GM06990 (cell line): ENCODE results near the gene B4GALT5.

Experiments
- DNase-seq: peaks from one replicate; pipeline ENCODE4 v3.0.0-alpha.2; 2011; ENCODE audit not compliant: insufficient read length; ENCODE audit errors: extremely low read depth
- H3K27me3 ChIP-seq: replicated peaks from 2 replicates; pipeline ENCODE4 v1.6.0; 2011; ENCODE audit warnings: low read length; ENCODE audit not compliant: control insufficient read depth, insufficient read depth
- H3K36me3 ChIP-seq: 2 replicates; pipeline ENCODE4 v1.5.1; 2011; ENCODE audit warnings: low read length; ENCODE audit not compliant: control insufficient read depth, insufficient read depth
- H3K4me3 ChIP-seq: replicated peaks from 2 replicates; pipeline ENCODE4 v1.5.1; 2011; ENCODE audit warnings: low read depth, mild to moderate bottlenecking, control low read depth, low read length
- TF ChIP-seq, protein P1 (sequence below): IDR thresholded peaks from 2 replicates; pipeline ENCODE4 v1.5.1; 2011; ENCODE audit warnings: low read length, control low read depth, mild to moderate bottlenecking, inconsistent platforms; ENCODE audit not compliant: insufficient read depth, poor library complexity, severe bottlenecking

The B4GALT5 gene

DNA sequence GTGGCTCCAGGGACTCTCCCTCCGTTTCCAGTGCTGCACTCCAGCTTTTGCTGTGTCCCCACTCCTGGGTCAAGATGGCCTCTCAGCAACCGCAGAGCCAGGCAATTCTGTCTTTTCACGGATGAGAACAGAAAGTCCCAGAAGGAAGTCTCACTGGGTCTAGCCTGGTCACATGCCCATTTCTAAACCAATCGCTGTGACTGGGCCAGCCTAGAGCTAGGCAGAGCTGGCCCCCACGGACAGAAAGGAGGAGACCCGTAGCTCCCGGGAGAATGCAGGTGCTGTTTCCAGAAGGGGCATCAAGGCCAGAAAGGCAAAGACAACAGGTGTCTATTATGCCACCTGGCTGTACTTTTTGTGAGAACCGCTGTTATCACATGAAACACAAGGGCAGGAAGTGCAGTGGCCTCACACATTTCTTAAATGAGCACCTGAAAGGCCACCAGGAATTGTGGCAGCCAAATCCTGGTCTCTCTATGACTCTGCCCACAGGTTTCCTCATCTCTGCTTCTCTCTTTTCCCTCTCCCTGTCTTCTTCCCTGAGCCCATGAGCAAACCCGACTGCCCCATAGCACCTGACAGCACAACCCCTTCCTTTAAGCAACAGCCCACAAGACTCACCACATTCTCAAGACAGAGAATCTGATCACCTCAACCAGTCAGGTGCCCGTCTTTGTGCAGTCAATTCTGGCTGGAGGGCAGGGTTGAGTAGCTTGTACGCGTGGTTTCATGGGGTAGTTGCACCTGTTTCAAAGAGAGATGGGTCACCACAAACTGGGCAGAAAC, 37.1 kb upstream of the B4GALT5 start:
- H3K36me3 ChIP-seq, result no peaks in the 10 kb centered on the region
- no peaks in the 10 kb centered on the region for H3K27me3 ChIP-seq
- peak overlapping the region; percentile 25 for H3K4me3 ChIP-seq
- peak; percentile 68 for DNase-seq
- TF ChIP-seq, protein P1, sequence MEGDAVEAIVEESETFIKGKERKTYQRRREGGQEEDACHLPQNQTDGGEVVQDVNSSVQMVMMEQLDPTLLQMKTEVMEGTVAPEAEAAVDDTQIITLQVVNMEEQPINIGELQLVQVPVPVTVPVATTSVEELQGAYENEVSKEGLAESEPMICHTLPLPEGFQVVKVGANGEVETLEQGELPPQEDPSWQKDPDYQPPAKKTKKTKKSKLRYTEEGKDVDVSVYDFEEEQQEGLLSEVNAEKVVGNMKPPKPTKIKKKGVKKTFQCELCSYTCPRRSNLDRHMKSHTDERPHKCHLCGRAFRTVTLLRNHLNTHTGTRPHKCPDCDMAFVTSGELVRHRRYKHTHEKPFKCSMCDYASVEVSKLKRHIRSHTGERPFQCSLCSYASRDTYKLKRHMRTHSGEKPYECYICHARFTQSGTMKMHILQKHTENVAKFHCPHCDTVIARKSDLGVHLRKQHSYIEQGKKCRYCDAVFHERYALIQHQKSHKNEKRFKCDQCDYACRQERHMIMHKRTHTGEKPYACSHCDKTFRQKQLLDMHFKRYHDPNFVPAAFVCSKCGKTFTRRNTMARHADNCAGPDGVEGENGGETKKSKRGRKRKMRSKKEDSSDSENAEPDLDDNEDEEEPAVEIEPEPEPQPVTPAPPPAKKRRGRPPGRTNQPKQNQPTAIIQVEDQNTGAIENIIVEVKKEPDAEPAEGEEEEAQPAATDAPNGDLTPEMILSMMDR, result no peak

DNA sequence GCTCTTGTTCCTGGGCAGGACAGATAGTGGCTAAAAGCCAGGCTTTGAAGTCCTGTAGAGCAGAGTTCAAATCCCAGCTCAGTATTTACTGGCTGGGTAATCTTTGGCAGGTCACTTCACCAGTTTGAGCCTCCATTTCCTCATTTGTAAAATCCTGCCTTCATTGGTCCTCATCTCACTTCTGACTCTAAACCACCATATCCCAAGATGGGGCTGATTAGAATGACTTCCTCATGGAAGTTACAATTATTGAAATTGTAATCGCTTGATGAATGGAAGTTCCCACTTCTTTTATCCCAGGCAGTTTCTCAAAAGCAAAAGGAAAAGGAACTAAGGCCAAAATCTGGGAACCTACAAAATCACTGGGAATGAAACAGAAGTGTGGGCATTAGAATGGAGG, 35.9 kb upstream of the B4GALT5 start:
- H3K36me3 ChIP-seq, result no peaks in the 10 kb centered on the region
- DNase-seq, result no peak

DNA sequence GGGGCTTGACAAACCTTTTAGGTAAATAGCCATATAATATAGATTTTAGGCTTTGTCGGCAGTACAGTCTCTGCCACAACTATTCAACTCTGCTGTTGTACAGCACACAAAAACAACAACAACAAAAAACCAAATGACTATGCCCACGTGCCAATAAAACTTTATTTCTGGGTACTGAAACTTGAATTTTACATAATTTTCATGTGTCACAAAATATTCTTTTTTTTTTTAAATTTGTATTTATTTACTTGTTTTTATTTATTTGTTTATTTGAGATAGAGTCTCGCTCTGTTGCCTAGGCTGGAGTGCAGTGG, 34.8 kb upstream of the B4GALT5 start:
- no peaks in the 10 kb centered on the region for H3K36me3 ChIP-seq
- TF ChIP-seq, protein P1, result no peak
- DNase-seq, result no peak
- no peak overlapping the region for H3K4me3 ChIP-seq
- H3K27me3 ChIP-seq, result no peaks in the 10 kb centered on the region

More for the DNA sequence above, 35.9 kb upstream of the B4GALT5 start:
- TF ChIP-seq, protein P1, result no peak
- no peaks in the 10 kb centered on the region for H3K27me3 ChIP-seq
- H3K4me3 ChIP-seq, result no peak overlapping the region

DNA sequence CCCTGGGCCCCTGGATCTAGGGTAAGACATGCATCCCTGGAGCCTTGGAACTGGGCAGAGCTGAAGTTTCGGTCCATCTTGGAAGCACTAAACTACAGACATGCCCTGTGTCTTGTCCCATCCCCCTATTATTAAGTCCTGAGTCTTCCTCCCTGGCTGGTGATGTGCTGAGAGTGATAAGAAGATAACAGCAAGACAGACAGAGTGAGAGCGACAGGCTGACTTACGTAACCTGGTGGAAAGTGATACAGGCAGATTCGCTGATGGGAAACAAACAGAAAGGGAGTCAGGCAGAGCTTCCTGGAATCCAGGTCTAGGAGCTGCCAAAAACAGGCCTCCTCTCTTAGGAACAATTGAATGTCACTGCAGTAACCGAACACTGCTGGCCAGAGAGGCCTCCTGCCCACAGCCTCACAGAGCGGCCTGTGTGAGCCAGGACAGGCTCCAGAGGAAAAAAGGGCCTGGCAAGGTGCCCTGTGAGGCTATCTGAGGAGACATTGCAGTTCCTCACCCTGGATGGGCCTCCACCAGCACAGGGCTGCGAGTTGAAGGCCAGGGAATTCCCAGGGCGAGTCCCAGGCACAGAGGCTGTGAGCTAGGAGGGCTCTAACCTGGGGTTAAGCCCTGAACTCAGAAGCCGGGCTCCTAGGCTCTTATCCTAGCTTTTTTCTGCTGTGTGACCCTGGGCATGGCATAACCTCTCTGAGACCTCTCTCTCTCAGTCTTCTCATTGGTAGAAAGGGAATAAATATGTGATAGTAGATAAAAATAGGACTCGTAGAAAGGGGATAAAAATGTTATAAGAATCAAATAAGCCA, 34.2 kb upstream of the B4GALT5 start:
- no peaks in the 10 kb centered on the region for H3K36me3 ChIP-seq
- DNase-seq, result no peak
- H3K27me3 ChIP-seq, result no peaks in the 10 kb centered on the region
- TF ChIP-seq, protein P1, result no peak
- no peak overlapping the region for H3K4me3 ChIP-seq

DNA sequence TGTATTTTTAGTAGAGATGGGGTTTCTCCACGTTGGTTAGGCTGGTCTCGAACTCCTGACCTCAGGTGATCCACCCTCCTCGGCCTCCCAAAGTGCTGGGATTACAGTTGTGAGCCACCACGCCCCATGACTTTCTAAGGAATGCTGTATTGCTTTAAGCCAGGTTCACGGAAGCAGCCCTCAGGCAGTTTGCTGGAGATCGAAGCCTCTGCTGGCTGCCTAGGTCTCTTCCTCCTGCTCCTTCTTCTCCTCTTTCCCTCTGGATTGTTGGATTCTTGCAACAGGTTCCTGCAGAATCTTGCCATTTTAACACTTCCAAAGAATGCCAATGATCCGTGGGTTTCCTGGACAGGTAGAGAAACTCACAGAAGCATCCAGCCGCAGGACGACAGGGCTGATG, 29.3 kb upstream of the B4GALT5 start:
- Histone ChIP-seq H3K4me3 (no peak overlapping the region), H3K36me3 (no peaks in the 10 kb centered on the region), H3K27me3 (no peaks in the 10 kb centered on the region)
- TF ChIP-seq, protein P1, result no peak
- DNase-seq, result no peak
